K562 (cell line): Measurements from ENCODE around the gene GP1BB. TPM values are rescaled to one million over a fixed set of nuclear protein-coding genes. Genes with fewer than 3 reads are reported as not detected.

Experiments
- ATAC-seq: fragments of 200-7000 bp; cut with Tn5 transposase; 3 replicates; pipeline ENCODE4 v1.9.1; 2020; ENCODE audit warnings: moderate library complexity
- BruUV-seq: library from RNA; stranded (reverse); fragments of 400-500 nt; replicated peaks from 2 replicates; lab custom pipeline; 2021; lab: Mats Ljungman, UMichigan
- CTCF ChIA-PET: fragments of 300-600 bp; formaldehyde crosslinking; extraction: SDS; loops from one replicate; lab custom pipeline; 2021; ENCODE audit warnings: low intra/inter-chr PET ratio; lab: Yijun Ruan, JAX
- POLR2A ChIA-PET: fragments of 300-600, 350-650 bp; sonication (Branson Sonifier 250); formaldehyde crosslinking; extraction: SDS; loops from one replicate; lab custom pipeline; 2021; ENCODE audit warnings: antibody characterized with exemption, inconsistent platforms; lab: Yijun Ruan, JAX
- DNase-seq, 4 experiments: peaks; one replicate each; pipeline versions ENCODE4 v3.0.0 to v3.0.0-alpha.2; 2011 to 2018; ENCODE audit warnings: low spot score in 3 of 4, mixed read lengths in 3 of 4; ENCODE audit errors: extremely low read depth in 1 of 4
- FAIRE-seq: peaks from 2 replicates; lab custom pipeline; 2011; peaks lifted over from hg19 to GRCh38; lab: Jason Lieb, UNC
- H2AFZ ChIP-seq: 2 replicates; pipeline ENCODE4 v1.6.0; 2011; ENCODE audit warnings: low read depth, low read length, control low read depth, inconsistent platforms
- H3K27ac ChIP-seq: fragments of 200-600 bp; 3 replicates; pipeline ENCODE4 v1.8.0; 2011; ENCODE audit warnings: low read depth, mild to moderate bottlenecking, control low read depth, inconsistent platforms, low read length, moderate library complexity, mixed read lengths; ENCODE audit errors: extremely low read depth
- H3K27me3 ChIP-seq, 2 experiments: fragments of 300-600 bp in 1 of 2; 2 replicates in 1 of 2; 3 replicates in 1 of 2; pipeline versions ENCODE4 v1.6.0 to v1.8.0; 2011; ENCODE audit warnings: inconsistent platforms in 2 of 2, low read length in 2 of 2, mild to moderate bottlenecking in 1 of 2, mixed read lengths in 1 of 2, moderate library complexity in 1 of 2; ENCODE audit not compliant: control insufficient read depth in 2 of 2, insufficient read depth in 2 of 2
- H3K36me3 ChIP-seq: fragments of 300-600 bp; 3 replicates; pipeline ENCODE4 v1.8.0; 2011; ENCODE audit warnings: mild to moderate bottlenecking, low read length, inconsistent platforms; ENCODE audit not compliant: control insufficient read depth, insufficient read depth
- H3K4me1 ChIP-seq, 2 experiments: fragments of 200-600 bp in 1 of 2; replicated peaks in 1 of 2; 2 replicates in 1 of 2; 3 replicates in 1 of 2; pipeline versions ENCODE4 v1.5.1 to v1.8.0; 2011; ENCODE audit warnings: inconsistent platforms in 2 of 2, low read length in 2 of 2, mild to moderate bottlenecking in 1 of 2, mixed read lengths in 1 of 2, moderate library complexity in 1 of 2; ENCODE audit not compliant: control insufficient read depth in 2 of 2, insufficient read depth in 2 of 2
- H3K4me2 ChIP-seq: 2 replicates; pipeline ENCODE4 v1.6.1; 2011; ENCODE audit warnings: low read length, control low read depth, inconsistent platforms, mixed read lengths; ENCODE audit not compliant: insufficient read depth
- H3K4me3 ChIP-seq: fragments of 200-600 bp; sonication (generic), shearing (Covaris generic); 2 replicates; pipeline ENCODE4 v1.5.1; 2016; ENCODE audit warnings: control low read depth, inconsistent platforms
- H3K79me2 ChIP-seq: fragments of 200-600 bp; 3 replicates; pipeline ENCODE4 v1.8.0; 2011; ENCODE audit warnings: low read length, inconsistent platforms; ENCODE audit not compliant: control insufficient read depth, insufficient read depth
- H3K9ac ChIP-seq, 2 experiments: 2 replicates each; pipeline versions ENCODE4 v1.6.0 to v1.6.1; 2011; ENCODE audit warnings: low read depth in 2 of 2, low read length in 2 of 2, control low read depth in 1 of 2, inconsistent platforms in 1 of 2, mild to moderate bottlenecking in 1 of 2, mixed read lengths in 1 of 2; ENCODE audit not compliant: insufficient read depth in 1 of 2
- H3K9me1 ChIP-seq: one replicate; pipeline ENCODE4 v1.6.0; 2011; ENCODE audit warnings: inconsistent platforms, mild to moderate bottlenecking, low read length, moderate library complexity; ENCODE audit not compliant: control insufficient read depth, insufficient read depth
- H3K9me3 ChIP-seq: replicated peaks from 2 replicates; pipeline ENCODE4 v1.5.1; 2011; ENCODE audit warnings: low read depth, low read length, inconsistent platforms; ENCODE audit not compliant: control insufficient read depth, insufficient read depth
- H4K20me1 ChIP-seq: replicated peaks from 2 replicates; pipeline ENCODE4 v1.6.1; 2011; ENCODE audit warnings: low read length, inconsistent platforms, mixed read lengths; ENCODE audit not compliant: control insufficient read depth, insufficient read depth
- CBFB ChIP-seq: sonication (generic); formaldehyde crosslinking; IDR thresholded peaks from 2 replicates; pipeline ENCODE4 v1.4.0; 2020; ENCODE audit warnings: mild to moderate bottlenecking, missing genetic modification reagents
- KLF1 ChIP-seq: fragments of 450-650 bp; IDR thresholded peaks from 2 replicates; pipeline ENCODE4 v1.6.1; 2016; ENCODE audit warnings: missing genetic modification characterization, missing compliant biosample characterization
- RBBP5 ChIP-seq: fragments of 200-600 bp; sonication (generic); IDR thresholded peaks from 2 replicates; pipeline ENCODE4 v1.6.1; 2012; ENCODE audit warnings: borderline replicate concordance, mild to moderate bottlenecking, low read length, control low read depth, inconsistent platforms; ENCODE audit not compliant: insufficient read depth, poor library complexity, severe bottlenecking
- SMAD4 ChIP-seq: fragments of 250-450 bp; sonication (Bioruptor Pico); conservative IDR thresholded peaks from 2 replicates; pipeline ENCODE4 v1.8.0; 2021; ENCODE audit warnings: inconsistent platforms, mild to moderate bottlenecking, moderate library complexity
- ZBTB40 ChIP-seq, 2 experiments: fragments of 450-650 bp in 1 of 2; sonication (generic) in 1 of 2; formaldehyde crosslinking in 1 of 2; IDR thresholded peaks; 2 replicates each; pipeline versions ENCODE4 v1.7.1 to v1.9.0; 2016 to 2022; ENCODE audit warnings: inconsistent platforms in 1 of 2, mild to moderate bottlenecking in 1 of 2, missing genetic modification reagents in 1 of 2
- WGBS: fragments of 100-300 bp; shearing (Covaris generic); methylation state at CpG from one replicate; pipeline ENCODE4 v1.1.6; 2016; ENCODE audit warnings: low coverage, mixed read lengths; ENCODE audit not compliant: insufficient coverage; ENCODE audit errors: missing lambda C conversion rate; 5-methylcytosine and 5-hydroxymethylcytosine counted together
- in situ Hi-C: fragments of 300-500 bp; cut with MboI; formaldehyde crosslinking; loops from 4 replicates; pipeline ENCODE4 v1.15.0; 2018; ENCODE audit warnings: inconsistent platforms, mixed read lengths
- intact Hi-C: fragments of 100-400 bp; cut with micrococcal nuclease; formaldehyde crosslinking; loops from 2 replicates; pipeline ENCODE4 v1.14.2; 2022
- polyA plus RNA-seq, 8 experiments: library from polyadenylated mRNA; depleted of rRNA in 4 of 8; stranded (reverse) in 5 of 8; unstranded in 3 of 8; fragments of >200 nt; fragmentation: Nextera tagmentation in 2 of 8; fragmentation: Illumina TruSeq in 1 of 8; extraction: Ambion mirVana in 2 of 8; extraction: Trizol in 1 of 8; gene quantifications; 2 replicates each; pipeline versions ENCODE4 v1.2.1 to v1.2.3, GENCODE V29; 2011 to 2014; ENCODE audit warnings: inconsistent platforms in 1 of 8, missing spikeins in 1 of 8
- total RNA-seq, 7 experiments: library from RNA; depleted of rRNA in 6 of 7; stranded (reverse); fragments of >200 nt in 6 of 7; fragmentation: Illumina TruSeq in 2 of 7; extraction: Trizol in 2 of 7; gene quantifications; 2 replicates each; pipeline versions ENCODE4 v1.2.1 to v1.2.3, GENCODE V29; 2011 to 2021; ENCODE audit warnings: low replicate concordance in 1 of 7
- TF ChIP-seq, protein P1 (sequence below), 2 experiments: IDR thresholded peaks; 2 replicates each; pipeline ENCODE4 v1.6.1; 2012; ENCODE audit warnings: improper control_type of control experiment in 2 of 2, low read depth in 2 of 2, low read length in 2 of 2, borderline replicate concordance in 1 of 2

GP1BB gene
- total and polyA plus RNA-seq, 9 of the 15 experiments (the other 6 are each of a cell fraction or from before 2014, with no cell fraction given) = 0.69 to 162 (median 2.8) TPM

GRCh38 chr22:19757140-19757984 is 34.0 kb downstream of the GP1BB start:
- no TSS peak for BruUV-seq
- in situ Hi-C loops = no loop called here
- intact Hi-C loops = loop anchor here (5.0 kb wide), 1 partner anchor 135 kb away; no protein-coding TSS in a partner anchor
- peak; percentile 65 for FAIRE-seq
- Histone ChIP-seq H3K27ac (no peak overlapping the region), H3K4me2 (peak overlapping the region; percentile 66), H4K20me1 (peaks cover 52% of the 10 kb centered on the region), H2AFZ (peak overlapping the region; percentile 75), H3K36me3 (no peaks in the 10 kb centered on the region), H3K27me3 (peaks cover 48 to 69% of the 10 kb centered on the region in 2 experiments; a peak in 4 of 5 replicates), H3K4me3 (peak overlapping the region; percentile 29), H3K9ac (peak overlapping the region; percentile 8 to 47; a peak in 3 of 4 replicates), H3K9me1 (peaks cover 2% of the 10 kb centered on the region), H3K9me3 (no peaks in the 10 kb centered on the region; the same call in 1 of the 2 replicates), H3K4me1 (peaks cover 19 to 83% of the 10 kb centered on the region in 2 experiments; a peak in 4 of 5 replicates), H3K79me2 (peaks cover 14% of the 10 kb centered on the region)
- WGBS = 25% methylated on average over 16 of the region's 16 CpGs
- peak in 2 of 4 experiments; percentile 72 for DNase-seq
- POLR2A ChIA-PET = interaction anchor here (0.6 to 2.4 kb wide), 17 partner anchors 9 to 234 kb away, joined by 3 to 36 read pairs (median 4); partner anchors contain the start of genes GNB1L and RTL10
- CTCF ChIA-PET = interaction anchor here (0.5 to 3.8 kb wide), 10 partner anchors 10 to 256 kb away, joined by 3 to 91 read pairs (median 4); no protein-coding TSS in a partner anchor
- peak; percentile 5 for ATAC-seq
- TF ChIP-seq SMAD4 (CRISPR knock-in tag) (peak; percentile 40; the same call in 1 of the 2 replicates), CBFB (CRISPR knock-in tag) (no peak), ZBTB40 (IDR thresholded peaks at IDR 0.05) (no peak; the same call in 1 of the 2 replicates), ZBTB40 (CRISPR knock-in tag; IDR thresholded peaks at IDR 0.05) (peak; percentile 56), RBBP5 (peak; percentile 69), KLF1 (tag) (0 out of 2 replicates have a peak, but pooled peaks have one; percentile 56)
- TF ChIP-seq, protein P1, sequence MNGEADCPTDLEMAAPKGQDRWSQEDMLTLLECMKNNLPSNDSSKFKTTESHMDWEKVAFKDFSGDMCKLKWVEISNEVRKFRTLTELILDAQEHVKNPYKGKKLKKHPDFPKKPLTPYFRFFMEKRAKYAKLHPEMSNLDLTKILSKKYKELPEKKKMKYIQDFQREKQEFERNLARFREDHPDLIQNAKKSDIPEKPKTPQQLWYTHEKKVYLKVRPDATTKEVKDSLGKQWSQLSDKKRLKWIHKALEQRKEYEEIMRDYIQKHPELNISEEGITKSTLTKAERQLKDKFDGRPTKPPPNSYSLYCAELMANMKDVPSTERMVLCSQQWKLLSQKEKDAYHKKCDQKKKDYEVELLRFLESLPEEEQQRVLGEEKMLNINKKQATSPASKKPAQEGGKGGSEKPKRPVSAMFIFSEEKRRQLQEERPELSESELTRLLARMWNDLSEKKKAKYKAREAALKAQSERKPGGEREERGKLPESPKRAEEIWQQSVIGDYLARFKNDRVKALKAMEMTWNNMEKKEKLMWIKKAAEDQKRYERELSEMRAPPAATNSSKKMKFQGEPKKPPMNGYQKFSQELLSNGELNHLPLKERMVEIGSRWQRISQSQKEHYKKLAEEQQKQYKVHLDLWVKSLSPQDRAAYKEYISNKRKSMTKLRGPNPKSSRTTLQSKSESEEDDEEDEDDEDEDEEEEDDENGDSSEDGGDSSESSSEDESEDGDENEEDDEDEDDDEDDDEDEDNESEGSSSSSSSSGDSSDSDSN (IDR thresholded peaks at IDR 0.05; ENCODE audit: borderline replicate concordance in 1 of 2, low read depth in 2 of 2, low read length in 2 of 2) = peak in 1 of 2 experiments; percentile 3; a peak in 1 of 4 replicates
